PC-3 (cell line): ENCODE results near the gene SINHCAF. TPM values are rescaled to one million over a fixed set of nuclear protein-coding genes. Genes with fewer than 3 reads are reported as not detected.
A peak's percentile ranks its signal among the peaks of the same experiment; 100 is the strongest.

Source experiments
- ATAC-seq: fragments of 200-7000 bp; cut with Tn5 transposase; 2 replicates; pipeline ENCODE4 v1.9.1; 2020; ENCODE audit warnings: mild to moderate bottlenecking, moderate library complexity
- BruUV-seq: library from RNA; stranded (reverse); fragments of 400-500 nt; replicated peaks from 2 replicates; lab custom pipeline; 2021; lab: Mats Ljungman, UMichigan
- CTCF ChIA-PET: fragments of 300-600 bp; sonication (Branson Sonifier 250); formaldehyde crosslinking; loops from one replicate; lab custom pipeline; 2022; ENCODE audit warnings: antibody characterized with exemption; lab: Charles Lee
- POLR2A ChIA-PET: fragments of 300-600 bp; sonication (Branson Sonifier 250); formaldehyde crosslinking; loops from one replicate; lab custom pipeline; 2022; ENCODE audit warnings: antibody characterized with exemption; ENCODE audit not compliant: unreplicated experiment; lab: Charles Lee
- DNase-seq: peaks from one replicate; pipeline ENCODE4 v3.0.0-alpha.2; 2015
- H2AFZ ChIP-seq: fragments of 300-600 bp; sonication (generic); 2 replicates; pipeline ENCODE4 v1.6.0; 2016; ENCODE audit warnings: antibody characterized with exemption, low read length
- H3F3A ChIP-seq: fragments of 300-600 bp; sonication (generic); one replicate; pipeline ENCODE4 v1.6.0; 2017; ENCODE audit warnings: antibody characterized with exemption, low read length, control low read depth, mild to moderate bottlenecking; ENCODE audit not compliant: unreplicated experiment
- H3K27ac ChIP-seq: fragments of 300-600 bp; sonication (generic); 2 replicates; pipeline ENCODE4 v1.5.1; 2016; ENCODE audit warnings: mild to moderate bottlenecking, low read length
- H3K27me3 ChIP-seq: fragments of 300-600 bp; sonication (generic); 2 replicates; pipeline ENCODE4 v1.6.1; 2016; ENCODE audit warnings: low read length, mixed read lengths
- H3K36me3 ChIP-seq: fragments of 300-600 bp; sonication (generic); 2 replicates; pipeline ENCODE4 v1.6.1; 2016; ENCODE audit warnings: low read depth, mixed run types, low read length, mixed read lengths
- H3K4me1 ChIP-seq: fragments of 300-600 bp; sonication (generic); 2 replicates; pipeline ENCODE4 v1.5.1; 2016; ENCODE audit warnings: low read length; ENCODE audit not compliant: insufficient read depth
- H3K4me2 ChIP-seq: fragments of 300-600 bp; sonication (generic); 2 replicates; pipeline ENCODE4 v1.6.0; 2016; ENCODE audit warnings: low read length
- H3K4me3 ChIP-seq: fragments of 300-600 bp; sonication (generic); 2 replicates; pipeline ENCODE4 v1.5.1; 2016; ENCODE audit warnings: mild to moderate bottlenecking, low read length, mixed read lengths
- H3K79me2 ChIP-seq: fragments of 300-600 bp; sonication (generic); 2 replicates; pipeline ENCODE4 v1.6.1; 2017; ENCODE audit warnings: low read length, mixed read lengths
- H3K9ac ChIP-seq: fragments of 300-600 bp; sonication (generic); 2 replicates; pipeline ENCODE4 v1.6.0; 2016; ENCODE audit warnings: mild to moderate bottlenecking, low read length
- H3K9me2 ChIP-seq: fragments of 300-600 bp; sonication (generic); replicated peaks from 2 replicates; pipeline ENCODE4 v1.6.1; 2016; ENCODE audit warnings: mixed run types, low read length, mixed read lengths
- H3K9me3 ChIP-seq: fragments of 300-600 bp; sonication (generic); 2 replicates; pipeline ENCODE4 v1.6.1; 2016; ENCODE audit warnings: low read length, mixed read lengths
- H4K20me1 ChIP-seq: fragments of 300-600 bp; sonication (generic); 2 replicates; pipeline ENCODE4 v1.6.1; 2016; ENCODE audit warnings: low read length, mixed read lengths
- EZH2 ChIP-seq: fragments of 300-600 bp; sonication (generic); IDR thresholded peaks from one replicate; pipeline ENCODE4 v1.6.1; 2017; ENCODE audit warnings: antibody characterized with exemption, mild to moderate bottlenecking, low read length; ENCODE audit not compliant: unreplicated experiment
- EZH2phosphoT487 ChIP-seq: fragments of 300-600 bp; sonication (generic); IDR thresholded peaks from 2 replicates; pipeline ENCODE4 v1.6.1; 2018; ENCODE audit warnings: mild to moderate bottlenecking, antibody characterized with exemption, low read length, borderline replicate concordance
- intact Hi-C: fragments of 100-400 bp; cut with micrococcal nuclease; formaldehyde crosslinking; loops from 2 replicates; pipeline ENCODE4 v1.9.0; 2023
- total RNA-seq: library from RNA; depleted of rRNA; stranded (reverse); fragments of >200 nt; gene quantifications from 2 replicates; pipeline ENCODE4 v1.2.3, GENCODE V29; 2014
- TF ChIP-seq, protein P1 (sequence below): fragments of 300-600 bp; sonication (generic); conservative IDR thresholded peaks from 2 replicates; pipeline ENCODE4 v1.5.1; 2017; ENCODE audit warnings: antibody characterized with exemption, low read depth, mild to moderate bottlenecking, low read length

The SINHCAF gene
- total RNA-seq, 1 experiment from 2014 or later, result 32.0 TPM

DNA sequence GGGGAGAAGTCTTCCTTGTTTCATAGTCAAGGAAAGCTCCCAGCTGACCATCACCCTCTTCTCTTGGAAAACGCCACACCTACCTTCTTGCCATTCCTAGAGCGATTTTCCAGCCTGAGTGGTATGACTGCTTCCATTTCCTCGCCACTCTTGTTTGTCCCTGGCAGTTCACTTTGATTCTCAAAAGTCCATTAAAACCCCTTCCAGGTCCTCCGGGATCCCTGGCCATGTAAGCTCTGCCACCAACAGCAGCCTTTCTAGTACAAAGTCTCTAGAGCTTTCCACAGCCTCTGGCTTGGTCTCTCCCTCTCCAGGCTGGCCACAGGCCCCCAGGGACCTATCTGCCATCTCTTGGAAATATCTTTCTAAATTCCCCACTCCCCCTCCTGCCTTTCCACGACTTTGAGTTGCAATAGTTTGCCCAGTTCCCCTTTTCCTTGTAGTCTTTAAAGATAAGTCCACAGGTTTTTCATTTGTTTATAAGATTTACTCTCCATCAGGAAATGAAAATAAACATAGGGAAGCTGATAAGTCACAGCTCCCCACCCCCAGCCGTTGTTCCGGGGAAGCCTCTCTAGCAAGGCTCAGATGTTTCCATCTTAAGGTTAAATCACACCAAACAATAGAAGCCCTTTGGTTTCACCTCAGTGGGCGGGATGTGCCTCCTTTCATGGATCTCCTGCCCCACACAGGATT, 42.9 kb upstream of the SINHCAF start:
- intact Hi-C loops, result no loop called here
- H3K4me3 ChIP-seq, result no peak overlapping the region
- ChIA-PET CTCF (no interaction called here), POLR2A (no interaction called here)
- H4K20me1 ChIP-seq, result no peaks in the 10 kb centered on the region
- H3K27ac ChIP-seq, result no peak overlapping the region
- H3K27me3 ChIP-seq, result no peaks in the 10 kb centered on the region
- DNase-seq (no peak), ATAC-seq (no peak)
- H3K4me1 ChIP-seq, result no peaks in the 10 kb centered on the region
- peak overlapping the region; percentile 12; the same call in 1 of the 2 replicates for H2AFZ ChIP-seq
- no peak overlapping the region for H3K9ac ChIP-seq
- H3K9me2 ChIP-seq, result no peaks in the 10 kb centered on the region
- H3K9me3 ChIP-seq, result no peaks in the 10 kb centered on the region
- no peak for TF ChIP-seq EZH2phosphoT487
- no peak for TF ChIP-seq EZH2
- TF ChIP-seq, protein P1, sequence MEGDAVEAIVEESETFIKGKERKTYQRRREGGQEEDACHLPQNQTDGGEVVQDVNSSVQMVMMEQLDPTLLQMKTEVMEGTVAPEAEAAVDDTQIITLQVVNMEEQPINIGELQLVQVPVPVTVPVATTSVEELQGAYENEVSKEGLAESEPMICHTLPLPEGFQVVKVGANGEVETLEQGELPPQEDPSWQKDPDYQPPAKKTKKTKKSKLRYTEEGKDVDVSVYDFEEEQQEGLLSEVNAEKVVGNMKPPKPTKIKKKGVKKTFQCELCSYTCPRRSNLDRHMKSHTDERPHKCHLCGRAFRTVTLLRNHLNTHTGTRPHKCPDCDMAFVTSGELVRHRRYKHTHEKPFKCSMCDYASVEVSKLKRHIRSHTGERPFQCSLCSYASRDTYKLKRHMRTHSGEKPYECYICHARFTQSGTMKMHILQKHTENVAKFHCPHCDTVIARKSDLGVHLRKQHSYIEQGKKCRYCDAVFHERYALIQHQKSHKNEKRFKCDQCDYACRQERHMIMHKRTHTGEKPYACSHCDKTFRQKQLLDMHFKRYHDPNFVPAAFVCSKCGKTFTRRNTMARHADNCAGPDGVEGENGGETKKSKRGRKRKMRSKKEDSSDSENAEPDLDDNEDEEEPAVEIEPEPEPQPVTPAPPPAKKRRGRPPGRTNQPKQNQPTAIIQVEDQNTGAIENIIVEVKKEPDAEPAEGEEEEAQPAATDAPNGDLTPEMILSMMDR, result no peak
- no peak overlapping the region for H3K4me2 ChIP-seq
- no peaks in the 10 kb centered on the region for H3F3A ChIP-seq
- no TSS peak for BruUV-seq
- H3K79me2 ChIP-seq, result no peaks in the 10 kb centered on the region
- no peaks in the 10 kb centered on the region for H3K36me3 ChIP-seq

DNA sequence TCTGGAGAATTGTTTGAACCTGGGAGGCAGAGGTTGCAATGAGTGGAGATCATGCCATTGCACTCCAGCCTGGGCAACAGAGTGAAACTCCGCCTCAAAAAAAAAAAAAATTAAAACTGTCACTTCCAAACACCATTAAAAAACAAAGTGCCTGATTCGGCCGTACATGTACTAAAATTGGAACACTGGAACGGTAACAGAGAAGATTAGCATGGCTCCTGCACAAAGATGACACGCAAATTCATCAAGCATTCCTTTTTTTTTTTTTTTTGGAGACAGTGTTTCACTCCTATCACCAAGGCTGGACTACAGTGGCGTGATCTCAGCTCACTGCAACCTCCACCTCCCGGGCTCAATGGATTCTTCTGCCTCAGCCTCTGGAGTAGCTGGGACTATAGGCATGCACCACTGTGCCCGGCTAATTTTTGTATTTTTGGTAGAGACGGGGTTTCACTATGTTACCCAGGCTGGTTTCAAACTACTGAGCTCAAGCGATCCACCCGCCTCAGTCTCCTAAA, 40.2 kb upstream of the SINHCAF start:
- peaks cover 8% of the 10 kb centered on the region for H3K4me1 ChIP-seq
- H3F3A ChIP-seq, result no peaks in the 10 kb centered on the region
- H3K4me3 ChIP-seq, result no peak overlapping the region
- no peak overlapping the region for H3K27ac ChIP-seq
- H2AFZ ChIP-seq, result no peak overlapping the region
- H3K9ac ChIP-seq, result no peak overlapping the region
- H3K9me2 ChIP-seq, result no peaks in the 10 kb centered on the region
- no peak for ATAC-seq
- H3K4me2 ChIP-seq, result no peak overlapping the region
- H3K79me2 ChIP-seq, result no peaks in the 10 kb centered on the region
- POLR2A ChIA-PET, result no interaction called here
- BruUV-seq, result no TSS peak
- CTCF ChIA-PET, result no interaction called here
- H3K9me3 ChIP-seq, result no peaks in the 10 kb centered on the region
- H3K36me3 ChIP-seq, result no peaks in the 10 kb centered on the region
- no peak for DNase-seq
- TF ChIP-seq EZH2phosphoT487, result no peak
- no peak for TF ChIP-seq EZH2
- TF ChIP-seq, protein P1, result no peak
- intact Hi-C loops, result no loop called here
- no peaks in the 10 kb centered on the region for H3K27me3 ChIP-seq
- no peaks in the 10 kb centered on the region for H4K20me1 ChIP-seq

- H2AFZ ChIP-seq, result no peak overlapping the region
- H3K79me2 ChIP-seq, result no peaks in the 10 kb centered on the region
- no peak overlapping the region for H3K4me3 ChIP-seq
- H3K27ac ChIP-seq, result no peak overlapping the region
- no peak overlapping the region for H3K9ac ChIP-seq
- H4K20me1 ChIP-seq, result no peaks in the 10 kb centered on the region
- TF ChIP-seq, protein P1, result no peak
- no peak for TF ChIP-seq EZH2phosphoT487
- no peak for TF ChIP-seq EZH2
- intact Hi-C loops, result loop anchor here (1.0 kb wide), 1 partner anchor 113 kb away; no protein-coding TSS in a partner anchor
- H3K4me2 ChIP-seq, result no peak overlapping the region
- H3K36me3 ChIP-seq, result no peaks in the 10 kb centered on the region
- CTCF ChIA-PET, result no interaction called here
- BruUV-seq, result no TSS peak
- H3K4me1 ChIP-seq, result peaks cover 8% of the 10 kb centered on the region
- H3F3A ChIP-seq, result no peaks in the 10 kb centered on the region
- no peaks in the 10 kb centered on the region for H3K27me3 ChIP-seq
- DNase-seq (no peak), ATAC-seq (no peak)
- H3K9me3 ChIP-seq, result no peaks in the 10 kb centered on the region
- no peaks in the 10 kb centered on the region for H3K9me2 ChIP-seq
- POLR2A ChIA-PET, result no interaction called here
Measured at GRCh38 chr12:31363831-31364230, 37.9 kb upstream of the SINHCAF start.
